HCT116 (cell line): Measurements from ENCODE around the gene CKAP2L.

ENCODE experiments used
- EGR1 ChIP-seq: IDR thresholded peaks from 2 replicates; pipeline ENCODE4 v1.6.1; 2012; ENCODE audit warnings: low read depth
- EZH2 ChIP-seq: fragments of 200-600 bp; sonication (generic); IDR thresholded peaks from 2 replicates; pipeline ENCODE4 v1.6.1; 2017; ENCODE audit warnings: antibody characterized with exemption, mixed run types
- POLR2A ChIP-seq: IDR thresholded peaks from 2 replicates; pipeline ENCODE4 v1.7.0; 2011; ENCODE audit warnings: borderline replicate concordance; ENCODE audit not compliant: insufficient read depth, insufficient read length; ENCODE audit errors: extremely low read depth
- POLR2AphosphoS5 ChIP-seq: IDR thresholded peaks from 2 replicates; pipeline ENCODE4 v1.6.1; 2011; ENCODE audit warnings: mild to moderate bottlenecking, low read depth, low read length, moderate library complexity
- TF ChIP-seq, protein P1 (sequence below), 3 experiments: fragments of 200-600 bp in 1 of 3; sonication (generic) in 1 of 3; IDR thresholded peaks in 2 of 3; conservative IDR thresholded peaks in 1 of 3; 2 replicates each; pipeline ENCODE4 v1.5.1; 2012 to 2017; ENCODE audit warnings: low read depth in 2 of 3, low read length in 2 of 3, antibody characterized with exemption in 1 of 3, borderline replicate concordance in 1 of 3, control low read depth in 1 of 3, mild to moderate bottlenecking in 1 of 3, mixed read lengths in 1 of 3, mixed run types in 1 of 3, moderate library complexity in 1 of 3; ENCODE audit not compliant: insufficient read depth in 1 of 3
- TF ChIP-seq, protein P2 (sequence below): IDR thresholded peaks from 2 replicates; pipeline ENCODE4 v1.6.1; 2012

DNA sequence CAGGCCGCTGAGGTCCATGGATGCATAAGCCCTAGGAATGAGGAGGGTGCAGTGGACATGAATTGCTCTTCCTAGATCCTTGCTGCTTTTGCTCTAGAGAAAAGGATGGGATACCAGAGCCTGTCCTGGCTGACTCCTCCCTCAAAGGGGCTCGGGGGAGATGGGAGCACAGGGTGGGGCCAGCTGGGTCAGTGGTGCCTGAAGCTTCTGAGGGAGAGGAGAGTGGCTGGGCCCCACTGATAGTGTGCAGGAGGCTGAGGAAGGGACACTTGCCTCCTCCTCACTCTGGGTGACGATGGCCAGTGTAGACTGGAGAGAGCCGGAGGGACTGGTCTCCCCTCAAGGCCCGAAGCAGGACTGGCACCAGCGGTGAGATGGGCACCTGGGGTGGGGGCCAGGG is 43.6 kb downstream of the CKAP2L start, which contains the start of gene NT5DC4:
- TF ChIP-seq POLR2A, result no peak
- TF ChIP-seq, protein P1, sequence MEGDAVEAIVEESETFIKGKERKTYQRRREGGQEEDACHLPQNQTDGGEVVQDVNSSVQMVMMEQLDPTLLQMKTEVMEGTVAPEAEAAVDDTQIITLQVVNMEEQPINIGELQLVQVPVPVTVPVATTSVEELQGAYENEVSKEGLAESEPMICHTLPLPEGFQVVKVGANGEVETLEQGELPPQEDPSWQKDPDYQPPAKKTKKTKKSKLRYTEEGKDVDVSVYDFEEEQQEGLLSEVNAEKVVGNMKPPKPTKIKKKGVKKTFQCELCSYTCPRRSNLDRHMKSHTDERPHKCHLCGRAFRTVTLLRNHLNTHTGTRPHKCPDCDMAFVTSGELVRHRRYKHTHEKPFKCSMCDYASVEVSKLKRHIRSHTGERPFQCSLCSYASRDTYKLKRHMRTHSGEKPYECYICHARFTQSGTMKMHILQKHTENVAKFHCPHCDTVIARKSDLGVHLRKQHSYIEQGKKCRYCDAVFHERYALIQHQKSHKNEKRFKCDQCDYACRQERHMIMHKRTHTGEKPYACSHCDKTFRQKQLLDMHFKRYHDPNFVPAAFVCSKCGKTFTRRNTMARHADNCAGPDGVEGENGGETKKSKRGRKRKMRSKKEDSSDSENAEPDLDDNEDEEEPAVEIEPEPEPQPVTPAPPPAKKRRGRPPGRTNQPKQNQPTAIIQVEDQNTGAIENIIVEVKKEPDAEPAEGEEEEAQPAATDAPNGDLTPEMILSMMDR (IDR thresholded peaks at IDR 0.05 in 2 of 3, conservative IDR thresholded peaks at IDR 0.05 in 1 of 3; ENCODE audit: borderline replicate concordance in 1 of 3, insufficient read depth in 1 of 3, low read depth in 2 of 3, low read length in 2 of 3), result no peak
- no peak for TF ChIP-seq POLR2AphosphoS5
- TF ChIP-seq, protein P2, sequence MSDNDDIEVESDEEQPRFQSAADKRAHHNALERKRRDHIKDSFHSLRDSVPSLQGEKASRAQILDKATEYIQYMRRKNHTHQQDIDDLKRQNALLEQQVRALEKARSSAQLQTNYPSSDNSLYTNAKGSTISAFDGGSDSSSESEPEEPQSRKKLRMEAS, result no peak
- no peak for TF ChIP-seq EZH2
- TF ChIP-seq EGR1, result no peak
